ENCODE data around the gene FOXL1. TPM values are rescaled to one million over a fixed set of nuclear protein-coding genes. Genes with fewer than 3 reads are reported as not detected.

Gene FOXL1
- 0.98 TPM for total RNA-seq

DNA sequence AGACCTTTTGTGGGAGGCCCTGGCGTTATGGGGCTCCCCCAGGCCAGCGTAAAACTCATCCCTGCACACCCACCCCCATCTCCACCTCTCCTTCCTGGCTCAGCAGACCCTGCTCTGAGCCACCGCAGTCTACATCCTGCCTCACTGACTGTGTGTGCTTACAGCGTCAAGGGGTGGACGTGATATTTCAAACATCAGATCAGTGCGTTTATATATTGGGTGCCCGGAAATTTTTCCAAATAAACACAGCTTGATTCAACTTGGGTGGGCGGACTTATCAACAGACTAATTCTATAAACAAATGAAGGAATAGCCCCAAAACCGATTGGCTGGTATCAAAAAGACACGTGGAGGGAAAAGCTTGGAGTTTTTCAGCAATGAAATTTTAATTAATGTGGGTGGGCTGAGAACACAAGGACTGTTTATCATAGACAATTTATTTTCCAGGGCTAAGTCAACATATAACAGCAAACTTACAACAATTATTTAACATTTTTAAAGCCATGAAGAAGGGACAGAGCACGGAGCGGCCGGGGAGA lies at the start of gene FOXL1:
Gene FOXL1, plus strand, starts transcription at position 489 of the 539 bp plus-strand sequence. CDS start 175 bp downstream, outside the sequence.
- no peaks in the 10 kb centered on the region for H3K36me3 ChIP-seq
- peaks cover 3% of the 10 kb centered on the region for H3K27me3 ChIP-seq
- TF ChIP-seq, protein P1, sequence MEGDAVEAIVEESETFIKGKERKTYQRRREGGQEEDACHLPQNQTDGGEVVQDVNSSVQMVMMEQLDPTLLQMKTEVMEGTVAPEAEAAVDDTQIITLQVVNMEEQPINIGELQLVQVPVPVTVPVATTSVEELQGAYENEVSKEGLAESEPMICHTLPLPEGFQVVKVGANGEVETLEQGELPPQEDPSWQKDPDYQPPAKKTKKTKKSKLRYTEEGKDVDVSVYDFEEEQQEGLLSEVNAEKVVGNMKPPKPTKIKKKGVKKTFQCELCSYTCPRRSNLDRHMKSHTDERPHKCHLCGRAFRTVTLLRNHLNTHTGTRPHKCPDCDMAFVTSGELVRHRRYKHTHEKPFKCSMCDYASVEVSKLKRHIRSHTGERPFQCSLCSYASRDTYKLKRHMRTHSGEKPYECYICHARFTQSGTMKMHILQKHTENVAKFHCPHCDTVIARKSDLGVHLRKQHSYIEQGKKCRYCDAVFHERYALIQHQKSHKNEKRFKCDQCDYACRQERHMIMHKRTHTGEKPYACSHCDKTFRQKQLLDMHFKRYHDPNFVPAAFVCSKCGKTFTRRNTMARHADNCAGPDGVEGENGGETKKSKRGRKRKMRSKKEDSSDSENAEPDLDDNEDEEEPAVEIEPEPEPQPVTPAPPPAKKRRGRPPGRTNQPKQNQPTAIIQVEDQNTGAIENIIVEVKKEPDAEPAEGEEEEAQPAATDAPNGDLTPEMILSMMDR (IDR thresholded peaks at IDR 0.05) = no peak
- no peak for TF ChIP-seq POLR2AphosphoS5 (IDR thresholded peaks at IDR 0.05; ENCODE audit: insufficient read depth in 1 of 2, low read depth in 1 of 2)
- TF ChIP-seq POLR2A (IDR thresholded peaks at IDR 0.05) = no peak
- intact Hi-C loops (cut with DNase I) = no loop called here
- peak within 1 kb of the TSS; percentile 42 for H3K27ac ChIP-seq
- H3K4me1 ChIP-seq = peaks cover 14% of the 10 kb centered on the region
- peak within 1 kb of the TSS in 1 of 2 donors; percentile 5 for H3K4me3 ChIP-seq
- no peaks in the 10 kb centered on the region for H3K9me3 ChIP-seq
- DNase-seq (ENCODE audit: extremely low spot score in 2 of 2) = no peak

DNA sequence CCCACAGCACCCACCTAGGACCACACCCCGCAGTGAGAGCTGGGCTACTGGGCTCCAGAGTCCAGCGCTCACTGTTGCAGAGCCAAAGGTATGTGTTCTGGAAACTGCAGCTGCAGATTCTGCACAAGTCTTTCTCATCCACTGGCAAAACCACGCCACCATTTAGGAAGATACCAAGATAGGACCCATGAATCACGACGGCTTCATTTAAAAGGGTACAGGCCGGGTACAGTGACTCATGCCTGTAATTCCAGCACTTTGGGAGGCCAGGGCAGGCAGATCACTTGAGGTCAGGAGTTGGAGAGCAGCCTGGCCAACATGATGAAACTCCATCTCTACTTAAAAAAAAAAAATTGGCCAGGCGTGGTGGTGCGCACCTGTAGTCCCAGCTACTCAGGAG lies 49.2 kb upstream of the FOXL1 start:
- DNase-seq (ENCODE audit: extremely low spot score in 2 of 2) = no peak
- no peaks in the 10 kb centered on the region for H3K27me3 ChIP-seq
- intact Hi-C loops (cut with DNase I) = loop anchor here (10.0 kb wide), 2 partner anchors 254 to 704 kb away; no protein-coding TSS in a partner anchor
- H3K9me3 ChIP-seq = no peaks in the 10 kb centered on the region
- no peaks in the 10 kb centered on the region for H3K4me1 ChIP-seq
- no peak overlapping the region for H3K4me3 ChIP-seq
- peaks cover 0 to 6% of the 10 kb centered on the region in 2 donors for H3K36me3 ChIP-seq
- H3K27ac ChIP-seq = no peak overlapping the region
- TF ChIP-seq, protein P1 (IDR thresholded peaks at IDR 0.05) = no peak
- TF ChIP-seq POLR2A (IDR thresholded peaks at IDR 0.05) (no peak), POLR2AphosphoS5 (IDR thresholded peaks at IDR 0.05; ENCODE audit: insufficient read depth in 1 of 2, low read depth in 1 of 2) (no peak)

DNA sequence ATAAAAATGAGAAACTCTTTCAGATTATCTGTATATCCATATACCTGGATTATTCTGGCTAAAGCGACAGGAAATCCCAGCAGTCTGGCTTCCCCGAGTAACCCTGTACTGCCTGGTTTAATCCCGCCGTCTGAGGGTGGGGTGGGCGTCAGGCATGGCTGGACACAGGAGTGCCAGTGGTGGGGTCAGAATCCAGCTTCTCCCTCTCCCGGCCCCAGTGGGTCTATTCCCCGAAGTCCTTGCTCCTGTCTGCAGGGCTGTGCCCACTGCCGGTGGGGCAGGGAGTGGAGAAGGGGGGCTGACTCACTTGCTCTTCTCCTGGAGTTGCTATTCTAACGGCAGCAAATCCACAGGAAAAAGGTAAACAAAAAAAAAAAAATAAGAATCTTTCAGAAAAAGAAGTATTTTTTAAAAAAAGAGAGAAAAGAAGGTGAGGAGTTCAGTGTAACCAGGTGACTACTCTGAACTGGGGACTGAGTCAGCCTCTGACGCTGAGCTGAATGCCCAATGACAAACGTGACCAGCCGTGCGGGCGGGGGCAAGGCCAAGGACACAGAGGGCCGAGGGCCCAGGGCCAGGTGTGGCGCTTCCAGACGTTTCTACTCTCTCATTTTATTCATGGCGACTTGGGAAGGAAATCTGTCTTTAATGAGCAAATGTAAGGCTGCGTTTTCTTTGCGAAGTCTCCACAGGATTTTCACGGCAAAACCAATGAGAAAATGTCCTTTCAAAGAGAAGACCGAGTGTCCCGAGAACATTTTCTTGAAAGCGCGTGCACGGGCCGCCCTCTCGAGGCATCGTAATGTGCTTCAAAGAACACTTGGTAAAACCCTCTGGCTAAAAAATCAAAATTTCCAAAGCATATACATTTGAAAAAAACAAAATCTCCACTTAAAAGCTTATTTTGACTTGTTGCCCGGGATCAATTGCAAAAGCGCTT lies 47.8 kb upstream of the FOXL1 start:
- DNase-seq (ENCODE audit: extremely low spot score in 2 of 2) = no peak
- no peaks in the 10 kb centered on the region for H3K27me3 ChIP-seq
- intact Hi-C loops (cut with DNase I) = no loop called here
- H3K27ac ChIP-seq = peak overlapping the region; percentile 4
- no peak overlapping the region for H3K4me3 ChIP-seq
- no peaks in the 10 kb centered on the region for H3K9me3 ChIP-seq
- H3K4me1 ChIP-seq = no peaks in the 10 kb centered on the region
- peaks cover 0 to 6% of the 10 kb centered on the region in 2 donors for H3K36me3 ChIP-seq
- TF ChIP-seq POLR2AphosphoS5 (IDR thresholded peaks at IDR 0.05; ENCODE audit: insufficient read depth in 1 of 2, low read depth in 1 of 2) = no peak
- TF ChIP-seq, protein P1 (IDR thresholded peaks at IDR 0.05) = no peak
- no peak for TF ChIP-seq POLR2A (IDR thresholded peaks at IDR 0.05)

DNA sequence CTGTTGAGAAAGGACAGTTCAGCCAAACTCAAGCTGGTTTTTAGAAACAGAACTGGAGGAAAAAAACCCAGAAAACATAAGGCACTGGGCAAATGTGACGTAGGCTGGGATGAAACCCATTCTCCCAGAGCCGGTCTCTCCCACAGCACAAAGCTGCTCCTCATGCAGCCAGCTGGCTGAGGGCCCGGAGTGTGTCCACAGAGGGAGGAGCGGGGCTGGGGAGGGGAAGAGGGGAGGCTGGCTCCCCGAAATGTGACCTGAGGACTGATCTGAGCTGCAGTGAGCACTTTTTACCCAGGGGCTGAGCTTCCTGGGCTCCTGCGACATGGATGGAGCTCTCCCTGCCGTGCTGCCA lies 47.2 kb upstream of the FOXL1 start:
- H3K36me3 ChIP-seq = peaks cover 0 to 6% of the 10 kb centered on the region in 2 donors
- TF ChIP-seq POLR2A (IDR thresholded peaks at IDR 0.05) (no peak), POLR2AphosphoS5 (IDR thresholded peaks at IDR 0.05; ENCODE audit: insufficient read depth in 1 of 2, low read depth in 1 of 2) (peak; percentile 18 to 44)
- TF ChIP-seq, protein P1 (IDR thresholded peaks at IDR 0.05) = no peak
- no peaks in the 10 kb centered on the region for H3K9me3 ChIP-seq
- no peak overlapping the region for H3K4me3 ChIP-seq
- peak overlapping the region; percentile 56 for H3K27ac ChIP-seq
- intact Hi-C loops (cut with DNase I) = no loop called here
- H3K27me3 ChIP-seq = no peaks in the 10 kb centered on the region
- no peaks in the 10 kb centered on the region for H3K4me1 ChIP-seq
- DNase-seq (ENCODE audit: extremely low spot score in 2 of 2) = no peak
